HEK293 (cell line): ENCODE data around the gene TCAP.
A peak's percentile ranks its signal among the peaks of the same experiment; 100 is the strongest.

Experiments
- AEBP2 ChIP-seq: fragments of 450-650 bp; formaldehyde crosslinking; IDR thresholded peaks from 2 replicates; pipeline ENCODE4 v1.5.1; 2016; ENCODE audit warnings: missing biosample characterization, missing genetic modification characterization, borderline replicate concordance
- BCL11A ChIP-seq: fragments of 450-650 bp; formaldehyde crosslinking; IDR thresholded peaks from 2 replicates; pipeline ENCODE4 v1.5.1; 2016; ENCODE audit warnings: low read depth, missing biosample characterization, missing genetic modification characterization
- GLI2 ChIP-seq: fragments of 450-650 bp; formaldehyde crosslinking; IDR thresholded peaks from 2 replicates; pipeline ENCODE4; 2017; ENCODE audit warnings: missing biosample characterization, missing genetic modification characterization, low read depth, borderline replicate concordance
- GLIS1 ChIP-seq: fragments of 450-650 bp; formaldehyde crosslinking; IDR thresholded peaks from 2 replicates; pipeline ENCODE4 v1.5.1; 2016; ENCODE audit warnings: missing biosample characterization, missing genetic modification characterization
- KLF17 ChIP-seq: fragments of 450-650 bp; formaldehyde crosslinking; IDR thresholded peaks from 2 replicates; pipeline ENCODE4 v1.5.1; 2016; ENCODE audit warnings: missing biosample characterization, missing genetic modification characterization
- KLF7 ChIP-seq: fragments of 450-650 bp; formaldehyde crosslinking; IDR thresholded peaks from 2 replicates; pipeline ENCODE4 v1.5.1; 2016; ENCODE audit warnings: missing biosample characterization, missing genetic modification characterization, borderline replicate concordance
- REPIN1 ChIP-seq: fragments of 450-650 bp; formaldehyde crosslinking; IDR thresholded peaks from 2 replicates; pipeline ENCODE4 v1.5.1; 2017; ENCODE audit warnings: missing biosample characterization, missing genetic modification characterization, low read depth
- TRIM28 ChIP-seq: IDR thresholded peaks from 2 replicates; pipeline ENCODE4 v1.6.1; 2011; ENCODE audit warnings: low read length, control low read depth, borderline replicate concordance
- YY1 ChIP-seq: fragments of 450-650 bp; formaldehyde crosslinking; IDR thresholded peaks from 2 replicates; pipeline ENCODE4 v1.5.1; 2018; ENCODE audit warnings: missing biosample characterization, missing genetic modification characterization
- YY2 ChIP-seq: fragments of 450-650 bp; formaldehyde crosslinking; IDR thresholded peaks from 2 replicates; pipeline ENCODE4 v1.5.1; 2016; ENCODE audit warnings: missing biosample characterization, missing genetic modification characterization
- ZBTB11 ChIP-seq: fragments of 450-650 bp; formaldehyde crosslinking; conservative IDR thresholded peaks from 2 replicates; pipeline ENCODE4 v1.5.1; 2016; ENCODE audit warnings: low read depth, missing biosample characterization, missing genetic modification characterization
- ZBTB21 ChIP-seq: fragments of 450-650 bp; formaldehyde crosslinking; IDR thresholded peaks from 2 replicates; pipeline ENCODE4 v1.5.1; 2017; ENCODE audit warnings: missing biosample characterization, missing genetic modification characterization
- ZNF121 ChIP-seq: fragments of 450-650 bp; formaldehyde crosslinking; IDR thresholded peaks from 2 replicates; pipeline ENCODE4 v1.5.1; 2016; ENCODE audit warnings: missing biosample characterization, missing genetic modification characterization
- ZNF132 ChIP-seq: fragments of 450-650 bp; formaldehyde crosslinking; IDR thresholded peaks from 2 replicates; pipeline ENCODE4 v1.5.1; 2017; ENCODE audit warnings: missing biosample characterization, missing genetic modification characterization, borderline replicate concordance
- ZNF140 ChIP-seq: fragments of 450-650 bp; formaldehyde crosslinking; IDR thresholded peaks from 2 replicates; pipeline ENCODE4 v1.5.1; 2016; ENCODE audit warnings: missing biosample characterization, missing genetic modification characterization
- ZNF274 ChIP-seq, 2 experiments: fragments of 200-500 bp in 1 of 2; fragments of 450-650 bp in 1 of 2; sonication (Bioruptor generic) in 1 of 2; formaldehyde crosslinking in 1 of 2; IDR thresholded peaks; 2 replicates each; pipeline versions ENCODE4 v1.5.1 to v1.6.1; 2014 to 2016; ENCODE audit warnings: borderline replicate concordance in 1 of 2, inconsistent platforms in 1 of 2, low read length in 1 of 2, missing biosample characterization in 1 of 2, missing genetic modification characterization in 1 of 2
- ZNF324 ChIP-seq: fragments of 450-650 bp; formaldehyde crosslinking; IDR thresholded peaks from 2 replicates; pipeline ENCODE4 v1.5.1; 2016; ENCODE audit warnings: missing biosample characterization, missing genetic modification characterization
- ZNF404 ChIP-seq: fragments of 450-650 bp; formaldehyde crosslinking; IDR thresholded peaks from 2 replicates; pipeline ENCODE4 v1.5.1; 2017; ENCODE audit warnings: missing biosample characterization, missing genetic modification characterization
- ZNF549 ChIP-seq: fragments of 450-650 bp; IDR thresholded peaks from 2 replicates; pipeline ENCODE4 v1.5.1; 2018; ENCODE audit warnings: missing biosample characterization, missing genetic modification characterization, mild to moderate bottlenecking, inconsistent platforms, moderate library complexity
- ZNF629 ChIP-seq: fragments of 450-650 bp; formaldehyde crosslinking; IDR thresholded peaks from 2 replicates; pipeline ENCODE4 v1.5.1; 2017; ENCODE audit warnings: missing biosample characterization, missing genetic modification characterization
- ZNF645 ChIP-seq: fragments of 450-650 bp; formaldehyde crosslinking; IDR thresholded peaks from 2 replicates; pipeline ENCODE4; 2016; ENCODE audit warnings: missing biosample characterization, missing genetic modification characterization
- ZSCAN18 ChIP-seq: fragments of 450-650 bp; formaldehyde crosslinking; IDR thresholded peaks from 2 replicates; pipeline ENCODE4 v1.5.1; 2016; ENCODE audit warnings: missing biosample characterization, missing genetic modification characterization
- ZSCAN5A ChIP-seq: fragments of 450-650 bp; formaldehyde crosslinking; IDR thresholded peaks from 2 replicates; pipeline ENCODE4 v1.5.1; 2016; ENCODE audit warnings: missing biosample characterization, missing genetic modification characterization

Gene TCAP

GRCh38 chr17:39675390-39676082 lies 10.4 kb downstream of the TCAP start (continued):
- TF ChIP-seq AEBP2 (tag by site-specific recombination) (no peak), BCL11A (no peak), YY2 (tag by site-specific recombination) (no peak), ZNF549 (tag by site-specific recombination) (no peak), ZBTB21 (tag by site-specific recombination) (no peak), ZNF324 (tag by site-specific recombination) (no peak), ZSCAN5A (tag by site-specific recombination) (no peak), ZNF121 (peak; percentile 68; the same call in 1 of the 2 replicates), TRIM28 (no peak), ZNF140 (tag by site-specific recombination) (no peak), GLI2 (no peak), ZNF645 (no peak), ZNF629 (tag by site-specific recombination) (no peak), ZNF132 (tag by site-specific recombination) (no peak), KLF7 (tag by site-specific recombination) (no peak), ZBTB11 (tag by site-specific recombination) (no peak), ZNF274 (IDR thresholded peaks at IDR 0.05; ENCODE audit: low read length) (no peak), ZNF274 (tag by site-specific recombination; IDR thresholded peaks at IDR 0.05; ENCODE audit: borderline replicate concordance) (no peak), ZNF404 (tag by site-specific recombination) (no peak), GLIS1 (tag by site-specific recombination) (no peak), YY1 (no peak), REPIN1 (tag by site-specific recombination) (no peak), ZSCAN18 (no peak), KLF17 (tag by site-specific recombination) (peak; percentile 41; the same call in 1 of the 2 replicates)
